ENCODE measurements around the gene HNRNPH1. TPM values are rescaled to one million over a fixed set of nuclear protein-coding genes. Genes with fewer than 3 reads are reported as not detected.
"Not testable (repeated sequence)": the region's sequence is repeated elsewhere in the genome, so short reads cannot be mapped to it uniquely, and the experiment has no call there.

The HNRNPH1 gene, protein sequence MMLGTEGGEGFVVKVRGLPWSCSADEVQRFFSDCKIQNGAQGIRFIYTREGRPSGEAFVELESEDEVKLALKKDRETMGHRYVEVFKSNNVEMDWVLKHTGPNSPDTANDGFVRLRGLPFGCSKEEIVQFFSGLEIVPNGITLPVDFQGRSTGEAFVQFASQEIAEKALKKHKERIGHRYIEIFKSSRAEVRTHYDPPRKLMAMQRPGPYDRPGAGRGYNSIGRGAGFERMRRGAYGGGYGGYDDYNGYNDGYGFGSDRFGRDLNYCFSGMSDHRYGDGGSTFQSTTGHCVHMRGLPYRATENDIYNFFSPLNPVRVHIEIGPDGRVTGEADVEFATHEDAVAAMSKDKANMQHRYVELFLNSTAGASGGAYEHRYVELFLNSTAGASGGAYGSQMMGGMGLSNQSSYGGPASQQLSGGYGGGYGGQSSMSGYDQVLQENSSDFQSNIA
- total RNA-seq, result 215 TPM

DNA sequence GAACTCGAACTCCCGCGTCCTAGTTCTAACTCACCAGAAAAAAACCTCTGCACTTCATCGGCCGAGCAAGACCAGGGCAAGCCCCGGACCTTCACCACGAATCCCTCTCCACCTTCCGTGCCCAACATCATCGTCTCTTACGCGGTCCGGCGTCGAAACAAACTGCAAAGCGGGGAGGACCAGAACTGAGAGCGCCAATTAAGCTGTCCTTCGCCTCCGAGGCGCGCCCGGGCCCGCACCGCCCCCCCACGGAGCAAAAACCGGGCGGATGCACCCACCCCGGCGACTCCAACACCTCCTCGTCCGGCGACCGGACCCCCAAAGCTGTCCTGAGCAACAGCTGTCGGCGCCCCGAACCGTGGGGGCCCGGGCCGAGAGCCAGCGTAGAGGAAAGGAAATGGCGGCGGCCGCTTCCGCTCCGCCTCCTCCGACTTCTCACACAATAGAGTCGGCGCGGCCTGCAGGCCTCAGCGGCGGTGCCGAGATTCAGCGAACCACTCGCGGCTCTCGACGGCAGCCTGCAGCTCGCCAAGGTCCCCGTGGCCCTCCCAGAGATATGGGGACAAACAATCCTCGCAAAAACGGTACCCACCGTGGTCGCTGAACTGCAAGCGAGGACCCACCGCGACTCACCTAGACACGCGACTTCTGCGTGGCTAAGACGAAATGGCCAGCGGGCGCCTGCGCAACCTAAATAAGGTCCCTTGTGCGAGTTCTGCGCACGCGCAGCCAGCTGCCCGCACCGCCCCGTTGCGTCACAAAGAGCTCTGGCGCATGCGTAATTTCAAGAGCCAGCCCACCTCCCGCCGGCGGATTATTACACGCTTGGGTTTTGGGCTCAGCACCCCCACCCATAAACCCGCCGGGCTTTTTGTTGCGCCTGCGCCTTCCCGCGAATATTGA lies at the start of gene HNRNPH1:
HNRNPH1 (minus strand) TSS at position 669 of the 903 bp plus-strand sequence; CDS start at position 131, 538 bp downstream.
- peak; percentile 81 for ATAC-seq
- DNase-seq (ENCODE audit: low spot score), result peak; percentile 99

DNA sequence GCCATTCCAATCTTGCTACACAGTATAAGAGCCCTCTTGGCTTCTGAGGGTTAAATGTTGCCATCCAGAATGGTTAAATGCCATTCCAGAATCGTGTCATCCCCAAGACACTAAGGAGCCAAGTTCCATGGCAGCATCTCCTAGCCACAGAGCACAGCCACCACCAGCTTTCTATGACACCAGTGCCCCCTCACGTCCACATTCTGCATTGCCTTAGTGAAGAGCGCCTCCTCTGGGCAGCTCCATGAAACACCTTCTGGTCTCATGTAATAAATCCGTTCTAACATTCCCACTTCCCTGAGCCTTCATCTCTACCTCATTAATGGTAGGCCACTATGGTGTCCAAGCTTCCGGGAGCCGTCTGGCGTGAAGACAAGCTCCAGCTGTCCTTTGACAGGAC lies 44.9 kb upstream of the HNRNPH1 start:
- DNase-seq (ENCODE audit: low spot score) (no peak), ATAC-seq (peak; percentile 64)

DNA sequence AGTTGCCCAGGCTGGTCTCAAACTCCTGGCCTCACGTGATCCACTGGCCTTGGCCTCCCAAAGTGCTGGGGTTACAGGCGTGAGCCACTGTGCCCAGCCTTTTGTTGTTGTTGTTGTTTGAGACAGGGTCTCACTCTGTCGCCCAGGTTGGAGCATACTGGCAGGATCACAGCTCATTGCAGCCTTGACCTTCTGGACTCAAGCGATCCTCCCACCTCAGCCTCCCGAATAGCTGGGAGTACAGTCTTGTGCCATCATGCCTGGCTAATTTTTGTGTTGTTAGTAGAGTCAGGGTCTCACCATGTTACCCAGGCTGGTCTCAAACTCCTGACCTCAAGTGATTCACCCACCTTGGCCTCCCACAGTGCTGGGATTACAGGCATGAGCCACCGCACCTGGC lies 38.2 kb upstream of the HNRNPH1 start:
- DNase-seq (ENCODE audit: low spot score); ATAC-seq: not testable (repeated sequence)

DNA sequence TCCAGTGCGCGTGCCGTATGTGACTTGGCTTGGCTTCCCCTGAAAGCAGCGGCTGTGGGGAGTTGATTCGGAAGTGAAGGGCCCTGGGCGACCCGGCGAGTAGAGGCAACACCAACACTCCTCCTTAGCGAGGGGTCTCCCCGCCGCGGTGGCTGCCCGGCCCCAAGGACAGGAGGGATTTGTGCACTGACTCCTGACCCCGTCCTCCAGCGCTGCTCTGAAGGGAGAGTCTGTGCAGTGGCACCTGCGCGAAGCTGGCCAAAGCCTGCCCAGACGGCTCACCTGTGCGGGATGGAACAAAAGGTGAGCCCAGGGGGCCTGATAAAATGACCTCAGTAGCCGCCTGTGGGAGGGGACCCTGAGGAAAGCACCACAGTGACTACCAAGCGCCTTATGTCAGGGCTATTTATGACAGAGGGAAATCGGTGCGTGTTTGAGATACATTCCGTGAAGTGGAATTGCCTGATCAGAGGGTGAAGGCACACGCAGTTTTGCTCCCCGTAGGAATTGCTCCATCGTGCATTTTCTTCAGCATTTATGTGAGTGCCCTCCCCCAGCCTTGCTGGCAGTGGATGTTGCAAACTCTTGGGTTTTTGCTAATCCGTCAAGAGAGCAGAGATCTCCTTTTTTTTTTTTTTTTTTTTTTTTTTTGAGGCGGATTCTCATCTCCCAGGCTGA lies 34.8 kb upstream of the HNRNPH1 start:
- peak; percentile 59 for ATAC-seq
- DNase-seq (ENCODE audit: low spot score), result not testable (repeated sequence)

DNA sequence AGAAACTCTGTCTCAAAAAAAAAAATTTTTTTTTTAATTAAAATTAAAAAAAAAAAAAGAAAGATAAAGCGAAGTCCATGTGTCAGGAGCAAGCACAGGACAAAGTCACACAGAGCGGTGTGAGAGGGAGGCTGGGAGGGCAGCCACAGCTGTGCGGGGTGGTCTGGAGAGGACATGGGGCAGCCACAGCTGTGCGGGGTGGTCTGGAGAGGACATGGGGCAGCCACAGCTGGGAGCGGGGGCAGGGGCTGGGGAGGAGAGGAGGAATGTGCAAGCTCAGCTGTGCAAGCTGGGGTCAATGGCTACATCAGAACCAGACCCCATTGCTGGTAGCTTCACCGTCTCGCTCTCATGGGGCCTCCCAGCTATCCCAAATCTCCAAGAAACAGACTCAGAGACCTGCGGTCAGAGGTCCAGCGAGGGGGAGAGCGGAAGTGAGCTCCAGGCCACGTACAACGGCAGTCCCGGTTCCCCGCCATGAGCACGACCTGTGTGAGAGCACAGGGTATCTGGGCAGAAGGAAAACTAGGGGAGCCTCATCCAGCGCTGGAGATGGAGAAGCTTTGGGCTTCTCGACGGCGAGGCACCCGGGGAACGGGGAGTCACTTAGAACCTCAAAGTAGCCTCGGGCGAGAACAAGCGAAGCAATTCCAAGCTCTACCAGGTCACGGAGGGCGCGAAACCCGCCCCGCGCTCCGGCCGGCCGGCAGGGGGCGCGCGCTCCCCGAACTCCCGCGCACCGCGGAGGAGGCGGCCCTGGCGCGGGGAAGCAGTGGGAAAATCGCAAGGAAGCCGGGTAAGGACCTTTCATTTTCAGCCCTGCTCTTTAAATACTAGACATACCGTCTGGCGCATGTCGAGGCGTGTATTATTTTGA lies 34.1 kb upstream of the HNRNPH1 start:
- DNase-seq (ENCODE audit: low spot score), result not testable (repeated sequence)
- peak; percentile 98 for ATAC-seq

DNA sequence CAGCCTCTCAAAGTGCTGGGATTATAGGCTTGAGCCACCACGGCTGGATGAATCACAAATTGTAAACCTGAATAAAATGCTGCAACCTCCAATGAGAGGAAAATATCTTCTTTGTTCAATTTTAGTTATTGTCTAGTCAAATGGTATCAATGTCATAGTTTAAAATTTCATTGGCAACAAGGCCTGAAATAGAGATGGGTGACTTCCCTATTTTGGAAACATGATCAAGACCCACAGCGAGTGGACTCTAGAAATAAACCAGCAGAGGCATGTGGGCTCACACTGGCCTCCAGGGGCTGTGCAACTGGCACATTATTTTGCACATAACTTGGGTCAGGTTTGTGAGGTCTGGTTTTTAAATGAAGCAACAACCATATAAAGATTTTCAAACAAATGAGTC lies 29.7 kb upstream of the HNRNPH1 start:
- not testable (repeated sequence) for DNase-seq (ENCODE audit: low spot score); ATAC-seq

DNA sequence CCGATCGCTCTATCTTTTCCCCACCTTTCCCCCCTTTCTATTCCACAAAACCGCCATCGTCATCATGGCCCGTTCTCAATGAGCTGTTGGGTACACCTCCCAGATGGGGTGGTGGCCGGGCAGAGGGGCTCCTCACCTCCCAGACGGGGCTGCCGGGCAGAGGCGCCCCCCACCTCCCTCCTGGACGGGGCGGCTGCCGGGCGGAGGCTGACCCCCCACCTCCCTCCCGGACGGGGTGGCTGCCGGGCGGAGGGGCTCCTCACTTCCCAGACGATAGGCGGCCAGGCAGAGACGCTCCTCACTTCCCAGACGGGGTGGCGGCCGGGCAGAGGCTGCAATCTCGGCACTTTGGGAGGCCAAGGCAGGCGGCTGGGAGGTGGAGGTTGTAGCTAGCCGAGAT lies 26.8 kb upstream of the HNRNPH1 start:
- not testable (repeated sequence) for ATAC-seq; DNase-seq (ENCODE audit: low spot score)

DNA sequence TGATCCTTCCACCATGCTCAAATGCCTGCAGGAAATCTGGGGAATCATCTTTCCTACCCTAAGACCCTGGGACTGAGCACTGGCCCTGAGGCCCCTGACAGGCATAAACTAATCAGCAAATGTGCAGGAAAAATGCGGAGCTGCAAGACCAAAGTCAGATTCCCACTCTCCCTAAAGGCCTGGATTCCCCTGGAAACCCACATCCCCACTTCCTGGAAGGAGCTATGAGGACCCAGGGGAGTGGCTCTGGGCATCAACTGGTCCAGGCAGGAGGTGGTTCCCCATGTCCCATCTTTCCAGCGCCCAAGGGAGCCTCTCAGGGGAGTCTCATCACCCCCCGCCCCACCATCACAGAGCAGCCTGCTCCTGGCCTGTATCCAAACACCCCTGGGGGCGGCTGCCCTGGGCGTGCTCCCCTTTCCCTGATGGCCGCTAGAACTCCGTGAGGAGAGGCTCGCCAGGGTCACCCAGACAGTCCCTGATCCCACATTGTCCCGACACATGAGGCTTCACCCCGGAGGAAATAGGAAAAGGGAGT lies 25.8 kb upstream of the HNRNPH1 start:
- not testable (repeated sequence) for ATAC-seq; DNase-seq (ENCODE audit: low spot score)

DNA sequence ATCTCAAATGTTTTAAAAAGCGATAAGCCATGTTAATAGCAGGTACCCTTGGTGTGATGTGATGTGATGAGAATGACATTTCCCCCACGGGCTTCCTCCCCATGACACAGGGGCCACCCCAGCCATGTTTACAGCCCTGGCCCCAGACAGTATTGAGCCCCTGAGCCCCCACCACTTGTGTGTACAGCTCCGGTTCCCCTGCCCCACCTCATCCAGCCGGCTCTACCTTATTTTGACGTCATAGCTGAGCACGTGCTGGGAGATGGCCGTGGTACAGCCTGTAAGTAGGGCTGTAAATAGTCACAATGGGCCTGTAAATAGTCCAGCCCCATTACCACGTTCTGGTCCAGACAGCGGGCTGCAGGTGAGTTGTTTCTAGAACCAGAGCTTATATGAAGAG lies 24.9 kb upstream of the HNRNPH1 start:
- DNase-seq (ENCODE audit: low spot score), result no peak
- no peak for ATAC-seq

DNA sequence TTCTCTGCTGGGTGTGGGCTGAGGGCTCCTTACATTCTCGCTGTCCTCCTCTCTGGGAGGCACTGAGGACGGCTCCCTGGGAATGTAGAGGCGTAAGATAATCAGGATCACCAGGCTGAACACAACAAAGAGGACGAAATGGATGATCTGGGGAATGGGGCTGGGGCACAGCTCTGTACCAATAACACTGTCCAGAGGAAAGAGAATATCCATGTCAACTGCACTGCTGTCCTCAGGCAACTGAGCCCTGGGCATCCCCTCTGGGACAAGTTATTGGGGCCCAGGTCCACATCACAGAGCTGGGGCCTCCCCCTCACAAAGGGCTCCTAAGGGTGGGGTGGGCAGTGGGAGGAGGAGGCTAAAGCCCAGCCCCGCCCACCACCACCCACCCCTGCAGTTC lies 21.3 kb upstream of the HNRNPH1 start:
- ATAC-seq; DNase-seq (ENCODE audit: low spot score): not testable (repeated sequence)

DNA sequence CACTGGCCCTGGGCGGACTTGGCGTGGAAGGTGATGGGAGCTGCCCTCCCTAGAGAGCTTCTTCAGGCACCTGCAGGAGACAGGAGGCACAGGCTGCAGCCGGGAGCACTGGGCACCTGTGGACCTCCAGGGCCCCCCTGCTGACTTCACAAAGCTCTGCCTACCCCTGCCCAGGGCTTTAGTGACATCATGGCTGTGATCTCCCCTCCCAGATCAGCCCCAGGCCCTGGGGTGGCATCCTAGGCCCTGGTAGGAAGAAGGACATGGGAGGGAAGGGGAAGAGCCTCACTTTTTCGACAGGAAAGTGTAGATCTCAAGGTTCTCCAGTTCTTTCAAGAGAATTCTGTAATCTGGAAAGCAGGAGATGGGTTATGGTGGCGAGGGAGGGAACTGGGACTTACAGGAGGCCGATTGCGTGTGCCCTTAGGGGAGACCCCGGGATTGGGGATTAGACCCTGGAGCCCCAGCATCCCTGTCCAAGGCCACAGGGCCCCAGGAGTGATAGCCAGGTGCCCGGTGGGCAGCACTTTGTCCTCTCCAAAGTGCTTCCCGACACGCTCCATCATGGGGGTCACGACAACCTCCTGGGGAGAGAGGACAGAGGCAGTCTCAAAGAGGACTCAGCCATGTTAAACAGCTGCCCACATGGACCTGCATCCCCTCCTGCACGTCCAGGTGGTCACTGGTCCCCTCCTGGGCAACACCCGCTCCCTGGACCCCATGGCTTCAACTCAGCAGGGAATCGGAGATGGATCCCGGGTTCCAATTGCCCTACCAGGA lies 19.9 kb upstream of the HNRNPH1 start:
- not testable (repeated sequence) for DNase-seq (ENCODE audit: low spot score); ATAC-seq

DNA sequence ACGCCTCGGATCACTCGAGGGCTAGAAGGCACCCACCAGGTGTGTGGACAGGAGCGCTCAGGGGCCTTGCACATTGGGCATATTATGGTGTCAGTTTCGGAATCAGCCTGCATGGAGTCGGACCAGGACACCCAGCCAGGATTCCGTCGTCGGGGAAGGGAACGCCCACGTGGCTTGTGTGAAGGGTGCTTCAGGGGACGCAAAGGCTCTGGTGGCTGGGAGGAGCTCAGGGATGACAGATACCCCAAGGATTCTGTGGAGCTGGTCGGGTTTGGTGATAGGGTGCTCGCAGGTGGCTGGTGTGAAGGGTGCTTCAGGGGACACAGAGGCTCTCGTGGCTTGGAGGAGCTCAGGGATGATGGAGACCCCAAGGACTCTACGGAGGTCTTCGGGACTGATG lies 19.2 kb upstream of the HNRNPH1 start:
- DNase-seq (ENCODE audit: low spot score); ATAC-seq: not testable (repeated sequence)

DNA sequence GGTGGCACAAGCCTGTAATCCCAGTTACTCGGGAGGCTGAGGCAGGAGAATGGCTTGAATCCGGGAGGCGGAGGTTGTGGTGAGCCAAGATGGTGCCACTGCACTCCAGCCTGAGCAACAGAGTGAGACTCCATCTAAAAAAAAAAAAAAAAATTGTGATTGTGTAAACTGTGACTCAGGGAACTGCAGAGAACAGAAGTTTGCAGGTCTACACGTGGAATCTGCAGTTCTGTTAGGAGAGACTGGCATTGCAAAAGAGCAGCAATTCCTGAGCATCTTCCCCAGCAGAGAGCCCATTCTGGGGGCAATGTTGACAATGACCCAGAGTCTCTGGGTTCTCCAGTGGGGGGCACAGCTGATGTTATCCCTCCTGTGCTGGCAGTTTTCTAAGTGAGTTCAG lies 18.3 kb upstream of the HNRNPH1 start:
- not testable (repeated sequence) for ATAC-seq; DNase-seq (ENCODE audit: low spot score)

DNA sequence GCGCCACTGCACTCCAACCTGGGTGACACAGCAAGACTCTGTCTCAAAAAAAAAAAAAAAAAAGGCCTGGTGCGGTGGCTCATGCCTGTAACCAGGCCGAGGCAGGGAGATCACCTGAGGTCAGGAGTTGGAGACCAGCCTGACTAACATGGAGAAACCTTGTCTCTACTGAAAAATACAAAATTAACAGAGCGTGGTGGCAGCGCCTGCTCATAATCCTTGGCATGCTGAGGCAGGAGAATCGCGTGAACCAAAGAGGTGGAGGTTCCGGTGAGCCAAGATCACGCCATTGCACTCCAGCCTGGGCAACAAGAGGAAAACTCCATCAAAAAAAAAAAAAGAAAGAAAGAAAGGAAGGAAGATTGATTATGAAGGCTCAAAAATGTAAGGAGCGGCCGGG lies 15.8 kb upstream of the HNRNPH1 start:
- not testable (repeated sequence) for ATAC-seq; DNase-seq (ENCODE audit: low spot score)

DNA sequence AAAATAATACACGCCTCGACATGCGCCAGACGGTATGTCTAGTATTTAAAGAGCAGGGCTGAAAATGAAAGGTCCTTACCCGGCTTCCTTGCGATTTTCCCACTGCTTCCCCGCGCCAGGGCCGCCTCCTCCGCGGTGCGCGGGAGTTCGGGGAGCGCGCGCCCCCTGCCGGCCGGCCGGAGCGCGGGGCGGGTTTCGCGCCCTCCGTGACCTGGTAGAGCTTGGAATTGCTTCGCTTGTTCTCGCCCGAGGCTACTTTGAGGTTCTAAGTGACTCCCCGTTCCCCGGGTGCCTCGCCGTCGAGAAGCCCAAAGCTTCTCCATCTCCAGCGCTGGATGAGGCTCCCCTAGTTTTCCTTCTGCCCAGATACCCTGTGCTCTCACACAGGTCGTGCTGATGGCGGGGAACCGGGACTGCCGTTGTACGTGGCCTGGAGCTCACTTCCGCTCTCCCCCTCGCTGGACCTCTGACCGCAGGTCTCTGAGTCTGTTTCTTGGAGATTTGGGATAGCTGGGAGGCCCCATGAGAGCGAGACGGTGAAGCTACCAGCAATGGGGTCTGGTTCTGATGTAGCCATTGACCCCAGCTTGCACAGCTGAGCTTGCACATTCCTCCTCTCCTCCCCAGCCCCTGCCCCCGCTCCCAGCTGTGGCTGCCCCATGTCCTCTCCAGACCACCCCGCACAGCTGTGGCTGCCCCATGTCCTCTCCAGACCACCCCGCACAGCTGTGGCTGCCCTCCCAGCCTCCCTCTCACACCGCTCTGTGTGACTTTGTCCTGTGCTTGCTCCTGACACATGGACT lies 11.1 kb upstream of the HNRNPH1 start:
- not testable (repeated sequence) for DNase-seq (ENCODE audit: low spot score)
- peak; percentile 99 for ATAC-seq

DNA sequence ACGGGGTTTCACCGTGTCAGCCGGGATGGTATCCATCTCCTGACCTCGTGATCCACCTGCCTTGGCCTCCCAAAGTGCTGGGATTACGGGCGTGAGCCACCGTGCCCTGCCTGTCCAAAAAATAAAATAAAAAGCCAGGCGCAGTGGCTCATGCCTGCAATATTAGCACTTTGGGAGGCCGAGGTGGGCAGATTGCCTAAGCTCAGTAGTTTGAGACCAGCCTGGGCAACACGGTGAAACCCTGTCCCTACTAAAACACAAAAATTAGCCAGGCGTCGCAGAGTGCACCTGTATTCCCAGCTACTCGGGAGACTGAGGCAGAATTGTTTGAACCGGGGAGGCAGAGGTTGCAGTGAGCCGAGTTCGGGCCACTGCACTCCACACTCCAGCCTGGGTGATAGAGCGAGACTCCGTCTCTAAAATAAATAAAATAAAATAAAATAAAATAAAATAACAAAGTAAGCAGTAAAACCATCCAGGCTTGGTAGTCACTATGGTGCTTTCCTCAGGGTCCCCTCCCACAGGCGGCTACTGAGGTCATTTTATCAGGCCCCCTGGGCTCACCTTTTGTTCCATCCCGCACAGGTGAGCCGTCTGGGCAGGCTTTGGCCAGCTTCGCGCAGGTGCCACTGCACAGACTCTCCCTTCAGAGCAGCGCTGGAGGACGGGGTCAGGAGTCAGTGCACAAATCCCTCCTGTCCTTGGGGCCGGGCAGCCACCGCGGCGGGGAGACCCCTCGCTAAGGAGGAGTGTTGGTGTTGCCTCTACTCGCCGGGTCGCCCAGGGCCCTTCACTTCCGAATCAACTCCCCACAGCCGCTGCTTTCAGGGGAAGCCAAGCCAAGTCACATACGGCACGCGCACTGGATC lies 10.3 kb upstream of the HNRNPH1 start:
- peak; percentile 57 for ATAC-seq
- DNase-seq (ENCODE audit: low spot score), result not testable (repeated sequence)

DNA sequence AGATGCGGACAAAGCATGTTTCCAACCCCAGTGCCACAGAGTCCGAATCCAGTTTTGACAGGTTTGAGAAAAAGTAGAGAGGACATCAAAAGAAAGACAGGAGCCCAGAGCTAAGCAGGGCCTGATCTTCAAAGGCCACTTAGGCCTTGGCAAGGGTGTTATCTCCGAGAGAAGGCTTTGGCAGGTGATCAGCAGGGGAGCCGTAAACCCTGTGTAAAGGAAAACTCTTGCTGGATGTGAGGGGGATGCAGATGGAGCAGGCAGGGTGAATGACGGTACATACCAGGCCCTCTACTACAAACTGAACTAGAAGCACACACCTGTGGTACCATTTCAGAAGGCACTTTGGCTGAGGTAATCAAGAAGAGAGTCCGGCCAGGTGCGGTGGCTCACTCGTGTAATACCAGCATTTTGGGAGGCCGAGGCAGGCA lies 1.4 kb upstream of the HNRNPH1 start:
- DNase-seq (ENCODE audit: low spot score), result no peak
- ATAC-seq, result no peak
